SU-DHL-6 (cell line): ENCODE results near the gene SNCG.
"Not testable (repeated sequence)": the region's sequence is repeated elsewhere in the genome, so short reads cannot be mapped to it uniquely, and the experiment has no call there.

ENCODE experiments used
- EZH2phosphoT487 ChIP-seq: fragments of 200-600 bp; sonication (generic), shearing (Covaris generic); conservative IDR thresholded peaks from 2 replicates; pipeline ENCODE4 v1.6.1; 2018; ENCODE audit warnings: mild to moderate bottlenecking, antibody characterized with exemption, low read length, moderate library complexity, mixed read lengths
- TF ChIP-seq, protein P1 (sequence below): fragments of 200-600 bp; sonication (generic); IDR thresholded peaks from one replicate; pipeline ENCODE4 v1.5.1; 2017; ENCODE audit warnings: antibody characterized with exemption, mild to moderate bottlenecking, low read length, moderate library complexity; ENCODE audit not compliant: insufficient read depth, poor library complexity, severe bottlenecking

DNA sequence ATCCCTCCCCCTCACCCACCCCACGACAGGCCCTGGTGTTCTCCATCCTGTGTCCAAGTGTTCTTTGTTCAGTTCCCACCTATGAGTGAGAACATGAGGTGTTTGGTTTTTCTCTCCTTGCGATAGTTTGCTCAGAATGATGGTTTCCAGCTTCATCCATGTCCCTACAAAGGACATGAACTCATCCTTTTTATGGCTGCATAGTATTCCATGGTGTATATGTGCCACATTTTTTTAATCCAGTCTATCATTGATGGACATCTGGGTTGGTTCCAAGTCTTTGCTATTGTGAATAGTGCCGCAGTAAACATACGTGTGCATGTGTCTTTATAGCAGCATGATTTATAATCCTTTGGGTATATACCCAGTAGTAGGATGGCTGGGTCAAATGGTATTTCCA is 26.1 kb downstream of the SNCG start:
- TF ChIP-seq, protein P1, sequence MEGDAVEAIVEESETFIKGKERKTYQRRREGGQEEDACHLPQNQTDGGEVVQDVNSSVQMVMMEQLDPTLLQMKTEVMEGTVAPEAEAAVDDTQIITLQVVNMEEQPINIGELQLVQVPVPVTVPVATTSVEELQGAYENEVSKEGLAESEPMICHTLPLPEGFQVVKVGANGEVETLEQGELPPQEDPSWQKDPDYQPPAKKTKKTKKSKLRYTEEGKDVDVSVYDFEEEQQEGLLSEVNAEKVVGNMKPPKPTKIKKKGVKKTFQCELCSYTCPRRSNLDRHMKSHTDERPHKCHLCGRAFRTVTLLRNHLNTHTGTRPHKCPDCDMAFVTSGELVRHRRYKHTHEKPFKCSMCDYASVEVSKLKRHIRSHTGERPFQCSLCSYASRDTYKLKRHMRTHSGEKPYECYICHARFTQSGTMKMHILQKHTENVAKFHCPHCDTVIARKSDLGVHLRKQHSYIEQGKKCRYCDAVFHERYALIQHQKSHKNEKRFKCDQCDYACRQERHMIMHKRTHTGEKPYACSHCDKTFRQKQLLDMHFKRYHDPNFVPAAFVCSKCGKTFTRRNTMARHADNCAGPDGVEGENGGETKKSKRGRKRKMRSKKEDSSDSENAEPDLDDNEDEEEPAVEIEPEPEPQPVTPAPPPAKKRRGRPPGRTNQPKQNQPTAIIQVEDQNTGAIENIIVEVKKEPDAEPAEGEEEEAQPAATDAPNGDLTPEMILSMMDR, result not testable (repeated sequence)
- TF ChIP-seq EZH2phosphoT487, result not testable (repeated sequence)
